ENCODE data around the gene NOTCH4. TPM values are rescaled to one million over a fixed set of nuclear protein-coding genes. Genes with fewer than 3 reads are reported as not detected.

NOTCH4 gene
- total RNA-seq, 1 donor: 1.1 TPM

DNA sequence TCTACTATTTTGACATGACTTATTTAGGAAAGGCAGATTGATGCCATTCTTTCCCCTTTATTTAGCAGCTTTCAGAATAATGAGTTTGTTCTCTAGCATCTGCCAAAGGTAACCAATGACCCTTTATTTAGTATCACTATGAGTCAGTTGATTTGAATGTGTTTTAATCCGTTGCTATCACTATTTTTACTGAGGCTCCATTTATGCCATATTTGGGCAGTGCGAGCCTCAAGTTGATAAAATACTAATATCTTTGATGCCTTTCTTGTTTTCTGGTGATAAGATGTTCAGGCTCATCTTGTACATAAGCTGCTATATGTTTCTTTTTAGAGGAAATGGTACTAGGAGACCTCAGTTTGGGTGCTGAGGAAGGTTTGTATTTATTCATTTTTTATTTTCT is 15.6 kb upstream of the NOTCH4 start:
- no peak for TF ChIP-seq CTCF (IDR thresholded peaks at IDR 0.05; ENCODE audit: insufficient read depth, low read length)
- DNase-seq (ENCODE audit: low read depth): no peak
- H3K4me3 ChIP-seq (ENCODE audit: low read depth, low read length): no peak overlapping the region

GRCh38 chr6:32234934-32235333 is 11.1 kb upstream of the NOTCH4 start:
- no peak overlapping the region for H3K4me3 ChIP-seq (ENCODE audit: low read depth, low read length)
- no peak for DNase-seq (ENCODE audit: low read depth)
- no peak for TF ChIP-seq CTCF (IDR thresholded peaks at IDR 0.05; ENCODE audit: insufficient read depth, low read length)

DNA sequence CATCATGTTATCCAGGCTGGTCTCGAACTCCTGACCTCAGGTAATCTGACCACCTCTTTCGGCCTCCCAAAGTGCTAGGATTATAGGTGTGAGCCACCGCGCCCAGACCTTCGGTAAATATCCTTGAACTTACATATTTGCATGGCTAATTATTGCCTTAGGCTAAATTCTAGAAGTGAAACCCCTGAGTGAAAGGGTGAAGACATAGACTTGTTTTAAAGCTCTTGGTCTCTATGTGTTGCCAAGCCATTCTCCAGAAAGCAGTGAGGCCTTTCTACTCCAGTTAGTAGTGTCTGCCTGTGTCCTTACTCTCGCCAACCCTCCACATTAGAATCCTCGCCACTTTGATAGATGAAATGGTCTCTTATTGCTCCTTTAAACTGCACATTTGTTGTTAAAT is 2.6 kb upstream of the NOTCH4 start:
- H3K4me3 ChIP-seq (ENCODE audit: low read depth, low read length): no peak overlapping the region
- no peak for DNase-seq (ENCODE audit: low read depth)
- no peak for TF ChIP-seq CTCF (IDR thresholded peaks at IDR 0.05; ENCODE audit: insufficient read depth, low read length)

- no peak for TF ChIP-seq CTCF (IDR thresholded peaks at IDR 0.05; ENCODE audit: insufficient read depth, low read length)
- H3K4me3 ChIP-seq (ENCODE audit: low read depth, low read length): no peak overlapping the region
- DNase-seq (ENCODE audit: low read depth): no peak
Observed at GRCh38 chr6:32224696-32225095, 829 bp upstream of the NOTCH4 start.

- no peak overlapping the region for H3K4me3 ChIP-seq (ENCODE audit: low read depth, low read length)
- TF ChIP-seq CTCF (IDR thresholded peaks at IDR 0.05; ENCODE audit: insufficient read depth, low read length): no peak
Observed at GRCh38 chr6:32222333-32223230, 1.3 kb downstream of the NOTCH4 start.

GRCh38 chr6:32220021-32220420 is 3.8 kb downstream of the NOTCH4 start:
- TF ChIP-seq CTCF (IDR thresholded peaks at IDR 0.05; ENCODE audit: insufficient read depth, low read length): no peak
- H3K4me3 ChIP-seq (ENCODE audit: low read depth, low read length): no peak overlapping the region
- DNase-seq (ENCODE audit: low read depth): no peak

More at GRCh38 chr6:32222333-32223230, 1.3 kb downstream of the NOTCH4 start:
- DNase-seq (ENCODE audit: low read depth): no peak

All from fibroblast of the aortic adventitia (primary cell).